ENCODE data around the gene DAB2. TPM values are rescaled to one million over a fixed set of nuclear protein-coding genes. Genes with fewer than 3 reads are reported as not detected.

Gene DAB2
- total RNA-seq, 1 donor from 2014 or later, result 28.5 TPM

GRCh38 chr5:39355324-39355723, 69.5 kb downstream of the DAB2 start:
- no peak overlapping the region for H3K27ac ChIP-seq (replicated peaks)
- H3K4me1 ChIP-seq, result no peaks in the 10 kb centered on the region
- DNase-seq, result no peak
- peaks cover 22% of the 10 kb centered on the region for H3K9me3 ChIP-seq (replicated peaks)
- no peak for TF ChIP-seq CTCF (IDR thresholded peaks at IDR 0.05; ENCODE audit: borderline replicate concordance)
- intact Hi-C loops (cut with micrococcal nuclease), result no loop called here
- H3K36me3 ChIP-seq, result no peaks in the 10 kb centered on the region
- no peaks in the 10 kb centered on the region for H3K27me3 ChIP-seq (ENCODE audit: low read depth)
- no peak overlapping the region for H3K4me3 ChIP-seq

- intact Hi-C loops (cut with micrococcal nuclease), result no loop called here
- H3K4me1 ChIP-seq, result no peaks in the 10 kb centered on the region
- H3K27ac ChIP-seq (replicated peaks), result no peak overlapping the region
- DNase-seq, result no peak
- TF ChIP-seq CTCF (IDR thresholded peaks at IDR 0.05; ENCODE audit: borderline replicate concordance), result no peak
- peaks cover 27% of the 10 kb centered on the region for H3K9me3 ChIP-seq (replicated peaks)
- H3K27me3 ChIP-seq (ENCODE audit: low read depth), result no peaks in the 10 kb centered on the region
- H3K4me3 ChIP-seq, result no peak overlapping the region
- H3K36me3 ChIP-seq, result no peaks in the 10 kb centered on the region
Observed at GRCh38 chr5:39353717-39354399, 70.9 kb downstream of the DAB2 start.

GRCh38 chr5:39352951-39353350, 71.8 kb downstream of the DAB2 start:
- H3K9me3 ChIP-seq (replicated peaks), result peaks cover 27% of the 10 kb centered on the region
- DNase-seq, result no peak
- H3K4me1 ChIP-seq, result no peaks in the 10 kb centered on the region
- no peaks in the 10 kb centered on the region for H3K36me3 ChIP-seq
- H3K27me3 ChIP-seq (ENCODE audit: low read depth), result no peaks in the 10 kb centered on the region
- H3K4me3 ChIP-seq, result no peak overlapping the region
- intact Hi-C loops (cut with micrococcal nuclease), result no loop called here
- no peak overlapping the region for H3K27ac ChIP-seq (replicated peaks)
- TF ChIP-seq CTCF (IDR thresholded peaks at IDR 0.05; ENCODE audit: borderline replicate concordance), result no peak

- Histone ChIP-seq H3K36me3 (no peaks in the 10 kb centered on the region), H3K27ac (replicated peaks) (no peak overlapping the region), H3K9me3 (replicated peaks) (peaks cover 27% of the 10 kb centered on the region), H3K4me1 (no peaks in the 10 kb centered on the region), H3K27me3 (ENCODE audit: low read depth) (no peaks in the 10 kb centered on the region), H3K4me3 (no peak overlapping the region)
- no peak for TF ChIP-seq CTCF (IDR thresholded peaks at IDR 0.05; ENCODE audit: borderline replicate concordance)
- no peak for DNase-seq
- intact Hi-C loops (cut with micrococcal nuclease), result no loop called here
Observed at GRCh38 chr5:39352170-39352569, 72.6 kb downstream of the DAB2 start.

GRCh38 chr5:39349484-39349883, 75.3 kb downstream of the DAB2 start:
- no peak for DNase-seq
- Histone ChIP-seq H3K27ac (replicated peaks) (no peak overlapping the region), H3K4me1 (no peaks in the 10 kb centered on the region), H3K27me3 (ENCODE audit: low read depth) (no peaks in the 10 kb centered on the region), H3K9me3 (replicated peaks) (peaks cover 35% of the 10 kb centered on the region), H3K36me3 (no peaks in the 10 kb centered on the region), H3K4me3 (no peak overlapping the region)
- no peak for TF ChIP-seq CTCF (IDR thresholded peaks at IDR 0.05; ENCODE audit: borderline replicate concordance)
- intact Hi-C loops (cut with micrococcal nuclease), result no loop called here

All from left ventricle myocardium inferior (tissue), 1 donor.